Keratinocyte (primary cell): ENCODE data around the gene NF2. TPM values are rescaled to one million over a fixed set of nuclear protein-coding genes. Genes with fewer than 3 reads are reported as not detected.

ENCODE experiments used
- DNase-seq: peaks from one replicate; pipeline ENCODE4 v3.0.0-alpha.2; 2011; ENCODE audit warnings: low read depth, missing footprints, low spot score
- FAIRE-seq: peaks from 2 replicates; lab custom pipeline; 2011; peaks lifted over from hg19 to GRCh38; lab: Jason Lieb, UNC
- H2AFZ ChIP-seq: 2 replicates; pipeline ENCODE4 v1.6.0; 2012; ENCODE audit warnings: low read length, control low read depth, inconsistent platforms; ENCODE audit not compliant: control insufficient read depth
- H3K27ac ChIP-seq: 2 replicates; pipeline ENCODE4 v1.5.1; 2011; ENCODE audit warnings: low read length; ENCODE audit not compliant: control insufficient read depth, insufficient read depth
- H3K27me3 ChIP-seq: 3 replicates; pipeline ENCODE4 v1.6.0; 2011; ENCODE audit warnings: low read length; ENCODE audit not compliant: control insufficient read depth, insufficient read depth; ENCODE audit errors: extremely low read depth
- H3K36me3 ChIP-seq, 2 experiments: 2 replicates in 1 of 2; 3 replicates in 1 of 2; pipeline ENCODE4 v1.5.1; 2011; ENCODE audit warnings: low read length in 2 of 2, mild to moderate bottlenecking in 1 of 2; ENCODE audit not compliant: control insufficient read depth in 2 of 2, insufficient read depth in 2 of 2; ENCODE audit errors: extremely low read depth in 1 of 2
- H3K4me1 ChIP-seq: 3 replicates; pipeline ENCODE4 v1.5.1; 2011; ENCODE audit warnings: low read length; ENCODE audit not compliant: control insufficient read depth, insufficient read depth; ENCODE audit errors: extremely low read depth
- H3K4me2 ChIP-seq: 3 replicates; pipeline ENCODE4 v1.6.0; 2011; ENCODE audit warnings: low read depth, low read length; ENCODE audit not compliant: control insufficient read depth, insufficient read depth; ENCODE audit errors: extremely low read depth
- H3K4me3 ChIP-seq, 3 experiments: fragments of 200-600 bp in 1 of 3; sonication (generic) in 1 of 3; 2 replicates in 2 of 3; 3 replicates in 1 of 3; pipeline ENCODE4 v1.5.1; 2011 to 2016; ENCODE audit warnings: low read length in 3 of 3, mild to moderate bottlenecking in 3 of 3, control low read depth in 2 of 3, inconsistent platforms in 1 of 3, low read depth in 1 of 3, mixed read lengths in 1 of 3, mixed run types in 1 of 3, moderate library complexity in 1 of 3; ENCODE audit not compliant: control insufficient read depth in 2 of 3, insufficient read depth in 2 of 3; ENCODE audit errors: extremely low read depth in 1 of 3
- H3K79me2 ChIP-seq: 2 replicates; pipeline ENCODE4 v1.6.0; 2012; ENCODE audit warnings: low read length; ENCODE audit not compliant: control insufficient read depth, insufficient read depth
- H3K9ac ChIP-seq: 3 replicates; pipeline ENCODE4 v1.6.0; 2011; ENCODE audit warnings: low read length; ENCODE audit not compliant: control insufficient read depth, insufficient read depth; ENCODE audit errors: extremely low read depth
- H3K9me1 ChIP-seq: 3 replicates; pipeline ENCODE4 v1.6.0; 2011; ENCODE audit warnings: low read length; ENCODE audit not compliant: control insufficient read depth, insufficient read depth; ENCODE audit errors: extremely low read depth
- H3K9me3 ChIP-seq: 2 replicates; pipeline ENCODE4 v1.5.1; 2012; ENCODE audit warnings: low read depth, low read length; ENCODE audit not compliant: control insufficient read depth
- H4K20me1 ChIP-seq: 3 replicates; pipeline ENCODE4 v1.6.0; 2011; ENCODE audit warnings: low read length; ENCODE audit not compliant: control insufficient read depth, insufficient read depth; ENCODE audit errors: extremely low read depth
- EZH2 ChIP-seq: IDR thresholded peaks from one replicate; pipeline ENCODE4 v1.6.1; 2012; ENCODE audit warnings: inconsistent platforms, mild to moderate bottlenecking, low read length, moderate library complexity
- dilution Hi-C: fragments of 300-500 bp; cut with MboI; formaldehyde crosslinking; loops from one replicate; pipeline ENCODE4 v1.7.0; 2020; ENCODE audit warnings: low sequenced_read_pairs; ENCODE audit not compliant: extremely low pct_ligation_motif_present
- polyA plus RNA-seq, 5 experiments: library from polyadenylated mRNA; depleted of rRNA in 3 of 5; stranded (reverse) in 3 of 5; stranded (forward) in 1 of 5; unstranded in 1 of 5; fragments of >200 nt; gene quantifications; 1 replicate in 1 of 5; 2 replicates in 3 of 5; 3 replicates in 1 of 5; pipeline versions ENCODE4 v1.2.1 to v1.2.3, GENCODE V29; 2011 to 2012; ENCODE audit warnings: missing spikeins in 2 of 5, low read depth in 1 of 5, low replicate concordance in 1 of 5
- TF ChIP-seq, protein P1 (sequence below), 3 experiments: IDR thresholded peaks in 1 of 3; conservative IDR thresholded peaks in 1 of 3; optimal IDR thresholded peaks in 1 of 3; 2 replicates in 2 of 3; 3 replicates in 1 of 3; pipeline versions ENCODE3 to v1.5.1; 2011; ENCODE audit warnings: low read length in 3 of 3, mild to moderate bottlenecking in 3 of 3, moderate library complexity in 2 of 3, control low read depth in 1 of 3, inconsistent platforms in 1 of 3; ENCODE audit not compliant: insufficient read depth in 2 of 3; ENCODE audit errors: extremely low read depth in 1 of 3

The NF2 gene
- polyA plus RNA-seq, 1 donor (not counting 4 experiments of a cell fraction or from before 2014, with no cell fraction given) = 50.2 TPM

DNA sequence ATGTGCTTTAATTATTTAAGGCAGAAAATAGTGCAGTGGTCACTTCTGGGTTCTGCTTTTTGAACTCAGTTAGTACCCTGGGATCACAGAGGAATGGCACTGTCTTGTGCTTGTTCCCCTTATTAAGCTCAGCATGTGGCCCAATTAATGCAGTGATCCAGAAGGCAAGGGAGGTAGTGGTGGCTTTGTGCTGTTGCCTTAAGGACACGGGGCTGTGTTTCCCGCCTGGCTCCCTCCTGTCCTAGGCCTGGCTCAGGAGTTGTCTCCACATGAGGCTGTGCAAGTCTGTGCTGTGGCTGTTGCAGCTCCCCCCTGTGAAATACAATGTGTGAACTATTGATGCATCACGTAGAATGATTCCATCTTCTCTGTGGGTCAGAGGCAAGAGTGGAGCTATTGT, 67.2 kb downstream of the NF2 start:
- no peaks in the 10 kb centered on the region for H3K27me3 ChIP-seq

DNA sequence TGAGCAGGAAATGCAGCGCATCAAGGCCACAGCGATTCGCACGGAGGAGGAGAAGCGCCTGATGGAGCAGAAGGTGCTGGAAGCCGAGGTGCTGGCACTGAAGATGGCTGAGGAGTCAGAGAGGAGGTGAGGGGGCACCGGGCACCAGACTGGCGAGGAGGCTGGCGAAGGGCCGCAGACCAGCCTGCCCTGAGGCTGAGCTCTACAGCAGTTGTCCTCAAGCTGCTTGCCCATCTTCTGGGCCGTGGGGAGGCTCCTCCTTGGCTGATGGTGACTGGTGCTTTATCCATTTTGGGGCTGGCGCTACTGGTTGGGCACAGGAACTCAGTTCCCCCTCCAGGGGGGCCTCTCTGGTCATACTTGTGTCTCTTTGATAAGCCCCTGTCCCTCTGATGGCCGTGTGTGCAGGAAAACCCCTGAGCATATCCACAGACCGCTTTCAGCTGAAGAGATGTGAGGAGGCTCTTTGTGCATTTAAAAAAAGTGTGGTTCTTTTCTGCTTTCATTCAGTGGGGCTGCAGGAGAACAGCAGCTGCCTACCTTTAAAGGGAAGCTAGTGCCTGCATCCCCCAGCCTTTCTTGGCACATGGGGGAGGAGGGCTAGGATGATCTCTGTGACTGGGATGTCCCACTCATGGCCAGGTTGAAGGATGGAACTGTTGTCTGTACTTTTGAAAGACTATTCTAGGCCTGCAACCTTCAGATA, 70.1 kb downstream of the NF2 start:
- Histone ChIP-seq H4K20me1 (no peaks in the 10 kb centered on the region), H3K27me3 (no peaks in the 10 kb centered on the region), H2AFZ (no peak overlapping the region), H3K36me3 (peaks cover 51 to 66% of the 10 kb centered on the region in 2 experiments), H3K27ac (no peak overlapping the region), H3K4me1 (no peaks in the 10 kb centered on the region), H3K9me3 (no peaks in the 10 kb centered on the region), H3K9ac (no peak overlapping the region), H3K9me1 (no peaks in the 10 kb centered on the region), H3K4me3 (no peak overlapping the region), H3K4me2 (no peak overlapping the region), H3K79me2 (peaks cover 2% of the 10 kb centered on the region)
- FAIRE-seq = no peak
- dilution Hi-C loops = no loop called here
- TF ChIP-seq, protein P1, sequence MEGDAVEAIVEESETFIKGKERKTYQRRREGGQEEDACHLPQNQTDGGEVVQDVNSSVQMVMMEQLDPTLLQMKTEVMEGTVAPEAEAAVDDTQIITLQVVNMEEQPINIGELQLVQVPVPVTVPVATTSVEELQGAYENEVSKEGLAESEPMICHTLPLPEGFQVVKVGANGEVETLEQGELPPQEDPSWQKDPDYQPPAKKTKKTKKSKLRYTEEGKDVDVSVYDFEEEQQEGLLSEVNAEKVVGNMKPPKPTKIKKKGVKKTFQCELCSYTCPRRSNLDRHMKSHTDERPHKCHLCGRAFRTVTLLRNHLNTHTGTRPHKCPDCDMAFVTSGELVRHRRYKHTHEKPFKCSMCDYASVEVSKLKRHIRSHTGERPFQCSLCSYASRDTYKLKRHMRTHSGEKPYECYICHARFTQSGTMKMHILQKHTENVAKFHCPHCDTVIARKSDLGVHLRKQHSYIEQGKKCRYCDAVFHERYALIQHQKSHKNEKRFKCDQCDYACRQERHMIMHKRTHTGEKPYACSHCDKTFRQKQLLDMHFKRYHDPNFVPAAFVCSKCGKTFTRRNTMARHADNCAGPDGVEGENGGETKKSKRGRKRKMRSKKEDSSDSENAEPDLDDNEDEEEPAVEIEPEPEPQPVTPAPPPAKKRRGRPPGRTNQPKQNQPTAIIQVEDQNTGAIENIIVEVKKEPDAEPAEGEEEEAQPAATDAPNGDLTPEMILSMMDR (optimal IDR thresholded peaks at IDR 0.05 in 1 of 3, IDR thresholded peaks at IDR 0.05 in 1 of 3, conservative IDR thresholded peaks at IDR 0.05 in 1 of 3; ENCODE audit: extremely low read depth in 1 of 3, insufficient read depth in 2 of 3, low read length in 3 of 3) = no peak
- TF ChIP-seq EZH2 = no peak
- DNase-seq = no peak

More for the DNA sequence above, 67.2 kb downstream of the NF2 start:
- FAIRE-seq (no peak), DNase-seq (no peak)
- dilution Hi-C loops = no loop called here
- no peak overlapping the region for H2AFZ ChIP-seq
- H3K4me1 ChIP-seq = no peaks in the 10 kb centered on the region
- TF ChIP-seq, protein P1 (optimal IDR thresholded peaks at IDR 0.05 in 1 of 3, IDR thresholded peaks at IDR 0.05 in 1 of 3, conservative IDR thresholded peaks at IDR 0.05 in 1 of 3; ENCODE audit: extremely low read depth in 1 of 3, insufficient read depth in 2 of 3, low read length in 3 of 3) = no peak
- TF ChIP-seq EZH2 = no peak
- H3K9me1 ChIP-seq = no peaks in the 10 kb centered on the region
- no peak overlapping the region for H3K4me3 ChIP-seq
- no peak overlapping the region for H3K4me2 ChIP-seq
- H3K79me2 ChIP-seq = peaks cover 2% of the 10 kb centered on the region
- H3K9ac ChIP-seq = no peak overlapping the region
- peaks cover 48 to 52% of the 10 kb centered on the region in 2 experiments for H3K36me3 ChIP-seq
- H3K9me3 ChIP-seq = no peaks in the 10 kb centered on the region
- no peak overlapping the region for H3K27ac ChIP-seq
- no peaks in the 10 kb centered on the region for H4K20me1 ChIP-seq
